HG03139 (cell line): ENCODE data around the gene SERTAD1.
"Not testable (repeated sequence)": the region's sequence is repeated elsewhere in the genome, so short reads cannot be mapped to it uniquely, and the experiment has no call there.

Experiments
- ATAC-seq: cut with Tn5 transposase; IDR thresholded peaks from one replicate; pipeline ENCODE4 v1.9.1; 2021; ENCODE audit not compliant: unreplicated experiment

The SERTAD1 gene, protein sequence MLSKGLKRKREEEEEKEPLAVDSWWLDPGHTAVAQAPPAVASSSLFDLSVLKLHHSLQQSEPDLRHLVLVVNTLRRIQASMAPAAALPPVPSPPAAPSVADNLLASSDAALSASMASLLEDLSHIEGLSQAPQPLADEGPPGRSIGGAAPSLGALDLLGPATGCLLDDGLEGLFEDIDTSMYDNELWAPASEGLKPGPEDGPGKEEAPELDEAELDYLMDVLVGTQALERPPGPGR

DNA sequence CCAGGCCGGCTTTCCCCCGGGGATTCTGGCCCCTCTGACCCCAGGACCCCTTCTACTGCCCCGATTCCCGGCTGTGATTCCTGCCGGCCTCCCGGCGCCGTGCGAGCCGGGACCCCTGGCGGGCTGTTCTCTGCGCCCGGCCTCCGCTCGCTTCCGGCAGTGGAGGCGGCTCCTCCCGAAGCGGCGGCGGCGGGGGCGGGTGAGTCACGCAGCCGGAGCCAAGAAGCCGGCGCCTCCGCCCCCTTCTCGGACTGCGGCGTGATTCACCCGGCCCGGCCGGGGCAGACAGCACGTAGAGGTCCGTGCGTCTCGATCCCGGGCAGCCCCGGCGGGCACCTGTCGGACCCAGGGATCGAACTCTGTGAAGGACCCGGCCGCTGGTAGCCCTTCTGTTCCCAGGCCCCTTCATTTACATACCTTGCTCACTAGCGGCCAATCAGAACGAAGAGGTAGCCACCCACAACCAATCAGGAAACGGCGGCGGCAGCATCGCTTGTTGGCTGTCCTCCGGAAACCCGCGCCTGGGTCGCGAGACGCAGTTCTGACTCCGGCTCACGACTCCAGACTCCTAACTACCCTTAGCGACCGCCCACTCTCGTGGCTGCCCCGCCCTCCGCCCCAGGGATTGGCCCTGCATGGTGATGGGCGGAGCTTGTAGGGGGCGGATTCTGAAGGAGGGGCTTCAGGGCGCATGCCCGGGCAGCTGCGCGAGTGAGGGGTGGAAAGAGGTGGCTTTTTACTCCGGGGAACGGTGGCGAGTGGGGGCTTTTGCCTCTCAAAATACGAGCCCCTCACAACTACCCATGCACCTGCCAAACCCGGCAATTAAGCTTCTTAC, at the start of gene SERTAD1:
SERTAD1 (minus strand) TSS at position 543 of the 838 bp plus-strand sequence. CDS start 2,446 bp downstream, outside the sequence.
- ATAC-seq: peak; percentile 81

DNA sequence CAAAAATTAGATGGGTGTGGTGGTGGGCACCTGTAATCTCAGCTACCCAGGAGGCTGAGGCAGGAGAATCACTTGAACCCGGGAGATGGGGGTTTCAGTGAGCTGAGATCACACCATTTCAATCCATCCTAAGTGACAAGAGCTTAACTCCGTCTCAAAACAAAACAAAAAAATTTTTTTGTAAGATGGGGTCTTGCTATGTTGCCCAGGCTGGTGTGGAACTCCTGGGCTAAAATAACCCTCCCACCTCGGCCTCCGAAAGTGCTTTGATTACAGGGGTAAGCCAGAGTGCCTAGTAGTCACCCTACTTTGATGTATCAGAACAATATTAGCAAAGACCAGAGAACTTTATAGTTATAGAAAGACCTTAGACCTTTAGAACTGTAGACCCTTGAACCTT, 48.9 kb upstream of the SERTAD1 start:
- no peak for ATAC-seq

DNA sequence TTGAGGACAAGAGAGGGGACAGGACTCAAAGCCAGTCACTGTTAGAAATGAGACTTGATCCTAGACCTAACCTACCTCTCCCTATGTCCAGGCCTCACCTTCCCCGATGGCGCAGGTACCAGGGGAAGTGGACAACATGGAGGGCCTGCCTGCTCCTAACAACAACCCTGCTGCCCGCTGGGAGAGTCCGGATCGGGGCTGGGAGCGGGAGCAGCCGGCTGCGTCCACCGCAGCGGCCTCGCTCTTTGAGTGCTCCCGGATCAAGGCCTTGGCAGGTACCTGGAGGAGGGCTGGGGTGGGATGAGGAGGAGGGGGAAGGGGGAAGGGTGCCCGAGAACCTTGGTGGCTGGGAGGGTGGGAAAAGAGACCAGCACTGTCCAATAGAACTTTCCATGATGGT, 46.7 kb upstream of the SERTAD1 start:
- ATAC-seq: no peak

DNA sequence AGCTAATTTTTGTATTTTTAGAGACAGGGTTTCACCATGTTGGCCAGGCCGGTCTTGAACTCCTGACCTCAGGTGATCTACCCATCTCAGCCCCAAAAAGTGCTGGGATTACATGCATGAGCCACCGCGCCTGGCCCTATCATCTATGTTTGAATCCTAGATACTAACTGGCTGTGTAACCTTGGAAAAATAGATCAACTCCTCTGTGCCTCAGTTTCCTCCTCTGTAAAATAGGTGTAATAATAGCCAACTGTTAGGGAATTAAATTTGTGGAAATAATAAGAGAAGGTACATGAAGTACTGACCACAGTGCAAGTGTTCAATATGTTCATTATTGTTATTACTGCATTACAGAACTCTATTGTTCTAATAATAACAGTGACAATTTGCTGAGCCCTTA, 45.3 kb upstream of the SERTAD1 start:
- no peak for ATAC-seq

DNA sequence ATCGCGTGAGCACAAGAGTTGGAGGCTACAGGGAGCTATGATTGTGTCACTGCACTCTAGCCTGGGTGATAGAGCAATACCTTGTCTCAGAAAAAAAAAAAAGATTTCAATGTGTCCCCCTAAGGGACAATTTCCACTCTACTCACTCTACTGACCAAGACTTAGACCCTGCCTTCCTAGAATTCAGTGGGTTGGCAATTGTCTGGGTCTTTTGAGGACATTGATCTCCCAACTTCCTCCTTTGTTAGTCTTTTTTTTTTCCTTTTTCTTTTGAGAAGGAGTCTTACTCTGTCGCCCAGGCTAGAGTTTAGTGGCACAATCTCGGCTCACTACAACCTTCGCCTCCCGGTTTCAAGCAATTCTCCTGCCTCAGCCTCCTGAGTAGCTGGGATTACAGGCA, 43.2 kb upstream of the SERTAD1 start:
- ATAC-seq: no peak

DNA sequence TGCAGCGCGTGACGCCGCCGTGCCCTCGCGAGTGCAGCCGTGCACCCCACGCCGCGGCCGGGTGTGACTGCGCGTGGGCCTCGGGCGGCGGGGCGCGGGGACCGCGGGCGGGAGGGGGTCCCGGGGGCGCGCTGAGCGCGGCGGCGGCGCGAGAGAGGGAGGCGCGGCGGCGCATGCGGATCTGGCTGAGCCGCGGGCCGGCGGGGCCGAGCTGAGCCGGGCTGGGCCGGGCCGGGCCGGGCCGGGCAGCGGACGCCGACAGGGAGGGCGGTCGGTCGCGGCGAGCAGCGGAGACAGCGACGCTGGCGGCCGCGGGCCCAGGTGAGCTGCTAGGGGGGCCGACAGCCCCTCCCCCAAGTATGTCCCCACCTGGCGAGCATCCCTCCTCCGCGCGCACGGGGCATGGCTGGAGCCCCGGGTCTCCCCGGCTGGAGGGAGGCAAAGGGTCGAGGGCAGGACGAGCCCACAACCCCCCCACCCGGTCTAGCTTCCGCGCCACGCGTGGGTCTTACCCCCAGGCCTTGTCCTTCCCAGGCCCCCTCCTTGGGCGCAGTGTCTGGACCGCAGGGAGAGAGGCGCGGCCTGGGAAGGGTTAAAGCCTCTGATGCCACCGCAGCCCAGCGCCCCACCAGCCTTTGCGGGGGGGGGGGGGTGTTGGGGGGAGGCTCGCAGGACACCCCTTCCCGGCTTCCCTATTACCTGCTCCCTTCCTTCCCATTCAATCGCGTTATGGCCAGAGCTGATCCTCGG, 41.4 kb upstream of the SERTAD1 start, which contains the start of gene SPTBN4:
SPTBN4 (plus strand) TSS at position 17 of the 750 bp plus-strand sequence. CDS start 5,621 bp downstream, outside the sequence.
- no peak for ATAC-seq

DNA sequence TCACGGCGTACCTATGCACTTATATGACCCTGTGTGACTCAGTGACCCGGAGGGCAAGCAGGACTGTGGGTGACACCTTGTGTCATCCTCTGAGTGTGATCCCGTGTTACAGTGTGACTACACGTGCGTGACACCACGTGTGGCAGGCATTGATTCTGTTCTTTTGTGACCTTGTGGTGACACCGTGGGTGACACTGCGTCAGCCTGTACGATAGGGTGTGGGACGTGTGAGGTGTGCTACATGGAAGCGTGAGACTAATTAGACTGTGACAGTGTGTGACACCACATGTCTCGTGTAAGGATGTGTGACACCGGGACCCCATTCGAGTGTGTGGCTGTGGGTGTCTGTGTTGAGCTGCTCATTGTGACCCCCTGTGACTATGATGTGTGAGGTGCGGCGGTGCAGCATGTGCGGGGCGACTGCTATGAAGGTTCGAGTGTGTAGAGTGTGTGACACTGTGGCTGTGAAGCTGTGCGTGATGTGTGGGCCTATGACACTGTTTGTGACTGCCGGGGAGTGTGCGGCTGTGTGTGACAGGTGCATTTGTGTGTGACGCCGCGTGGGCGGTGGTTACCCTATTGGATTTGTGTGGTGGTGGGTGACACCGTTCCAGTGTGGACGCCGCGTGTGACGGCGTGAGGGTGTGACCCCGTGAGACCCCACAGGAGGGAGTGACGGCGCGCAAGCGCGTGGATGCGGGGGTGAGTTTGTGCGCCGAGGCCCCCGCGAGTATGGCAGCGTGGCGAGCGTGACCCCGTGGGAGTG, 40.6 kb upstream of the SERTAD1 start:
- ATAC-seq: peak; percentile 23

DNA sequence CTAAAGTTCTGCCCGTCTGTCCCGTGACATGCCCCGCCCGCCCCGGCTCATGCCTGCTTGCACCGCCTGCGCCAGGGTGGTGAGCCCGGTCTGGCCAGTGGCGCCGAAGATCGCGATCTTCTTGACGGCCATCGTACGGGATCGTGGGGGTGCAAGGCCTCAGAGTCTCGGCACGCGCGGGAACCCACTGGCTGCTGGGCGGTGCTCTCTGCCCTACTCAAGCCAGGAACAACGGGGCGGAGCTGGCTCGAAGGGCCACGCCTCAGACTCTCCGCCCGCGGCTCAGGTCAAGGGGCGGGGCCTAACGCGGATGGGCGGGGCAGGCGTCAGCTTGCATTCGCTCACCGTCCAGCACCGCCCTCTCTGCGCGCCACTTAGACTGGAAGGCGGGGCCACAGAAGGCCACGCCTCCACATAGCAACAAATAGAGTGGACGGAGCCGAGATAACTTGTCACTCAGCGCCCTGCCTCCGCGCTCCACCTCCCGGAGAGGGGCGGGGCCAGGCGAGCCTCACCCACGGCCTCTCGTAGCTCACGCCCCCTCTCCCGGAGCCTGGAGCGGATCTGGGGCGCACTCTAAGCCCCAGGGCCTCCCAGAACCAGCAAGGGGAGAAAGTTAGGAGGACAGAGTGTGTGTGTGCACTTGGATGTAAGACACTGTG, 39.9 kb upstream of the SERTAD1 start, which contains the start of gene BLVRB:
BLVRB (minus strand) TSS at position 189 of the 662 bp plus-strand sequence; CDS start at position 132, 57 bp downstream.
- ATAC-seq: peak; percentile 76

DNA sequence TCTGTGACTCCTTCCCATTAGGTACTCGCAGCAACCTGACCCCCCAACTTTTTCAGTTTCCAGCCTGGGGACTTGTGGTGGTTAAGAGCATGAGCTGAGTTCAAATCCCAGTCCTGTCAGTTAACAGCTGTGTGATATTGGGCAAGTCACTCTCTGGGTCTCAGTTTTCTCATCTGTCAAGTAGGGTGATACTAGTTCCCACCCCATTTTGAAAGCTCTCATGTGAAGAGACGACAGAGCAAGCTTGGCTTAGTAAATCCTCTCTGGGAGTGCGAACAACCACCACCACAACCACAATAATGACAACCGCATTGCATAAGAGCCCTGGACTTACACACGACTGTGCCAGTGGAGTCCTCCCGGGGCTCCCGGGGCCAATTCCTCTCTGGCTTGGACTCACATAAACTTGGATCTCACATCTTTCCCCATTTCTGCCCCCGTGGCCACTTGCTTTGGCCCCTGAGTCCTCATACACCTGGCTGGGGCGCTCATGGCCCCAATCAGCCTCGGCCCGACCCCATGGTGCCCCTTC, 39.3 kb upstream of the SERTAD1 start:
- ATAC-seq: no peak

DNA sequence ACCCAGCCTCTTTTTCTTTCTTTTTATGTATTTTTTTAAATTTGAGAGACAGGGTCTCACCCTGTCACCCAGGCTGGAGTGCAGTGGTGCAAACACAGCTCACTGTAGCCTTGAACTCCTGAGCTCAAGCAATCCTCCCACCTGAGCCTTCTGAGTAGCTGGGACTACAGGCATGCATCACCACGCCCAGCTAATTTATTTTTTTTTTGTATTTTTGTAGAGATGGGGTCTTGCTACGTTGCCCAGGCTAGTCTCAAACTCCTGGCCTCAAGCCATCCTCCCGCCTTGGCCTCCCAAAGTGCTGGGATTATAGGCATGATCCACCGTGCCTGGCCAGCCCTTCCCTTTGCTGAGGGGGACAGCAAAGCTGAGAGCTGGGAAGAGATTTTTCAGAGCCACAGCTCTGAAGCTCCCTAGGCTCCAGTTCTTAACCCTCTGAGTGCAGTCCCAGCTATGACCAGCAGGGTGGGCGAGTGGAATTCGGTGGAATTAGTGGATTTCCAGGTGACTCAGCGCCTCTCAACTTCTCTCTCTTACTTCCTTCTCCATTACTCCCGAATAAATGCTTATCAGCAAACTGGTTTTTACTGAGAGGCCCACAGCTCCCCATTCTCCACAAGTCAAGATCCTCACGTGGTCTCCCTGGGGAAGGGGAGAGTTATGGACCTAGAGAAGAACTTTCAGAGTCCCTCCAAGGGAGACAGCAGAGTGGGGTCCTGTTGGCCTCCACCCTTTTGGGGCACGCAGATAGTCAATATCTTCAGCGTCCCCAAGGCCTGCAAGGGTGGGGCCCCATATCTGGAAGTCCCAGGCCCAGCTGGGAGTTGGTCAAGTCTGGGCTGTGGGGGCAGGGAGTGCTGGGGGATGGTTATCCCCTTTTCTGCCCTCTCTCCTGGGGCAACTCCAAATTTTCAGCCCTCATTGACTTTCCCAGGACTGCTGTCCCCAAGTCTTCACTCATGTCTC, 38.5 kb upstream of the SERTAD1 start:
- ATAC-seq: no peak

DNA sequence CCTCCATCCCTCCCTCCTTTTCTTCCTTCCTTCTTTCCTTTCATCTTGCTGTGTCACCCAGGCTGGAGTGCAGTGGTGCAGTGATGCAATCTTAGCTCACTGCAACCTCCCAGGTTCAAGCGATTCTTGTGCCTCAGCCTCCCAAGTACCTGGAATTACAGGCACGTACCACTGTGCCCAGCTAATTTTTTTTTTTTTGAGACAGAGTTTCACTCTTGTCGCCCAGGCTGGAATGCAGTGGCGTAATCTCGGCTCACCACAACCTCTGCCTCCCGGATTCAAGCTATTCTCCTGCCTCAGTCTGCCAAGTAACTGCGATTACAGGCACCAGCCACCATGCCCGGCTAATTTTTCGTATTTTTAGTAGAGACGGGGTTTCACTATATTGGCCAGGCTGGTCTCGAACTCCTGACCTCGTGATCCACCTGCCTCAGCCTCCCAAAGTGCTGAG, 37.8 kb upstream of the SERTAD1 start:
- ATAC-seq: not testable (repeated sequence)

DNA sequence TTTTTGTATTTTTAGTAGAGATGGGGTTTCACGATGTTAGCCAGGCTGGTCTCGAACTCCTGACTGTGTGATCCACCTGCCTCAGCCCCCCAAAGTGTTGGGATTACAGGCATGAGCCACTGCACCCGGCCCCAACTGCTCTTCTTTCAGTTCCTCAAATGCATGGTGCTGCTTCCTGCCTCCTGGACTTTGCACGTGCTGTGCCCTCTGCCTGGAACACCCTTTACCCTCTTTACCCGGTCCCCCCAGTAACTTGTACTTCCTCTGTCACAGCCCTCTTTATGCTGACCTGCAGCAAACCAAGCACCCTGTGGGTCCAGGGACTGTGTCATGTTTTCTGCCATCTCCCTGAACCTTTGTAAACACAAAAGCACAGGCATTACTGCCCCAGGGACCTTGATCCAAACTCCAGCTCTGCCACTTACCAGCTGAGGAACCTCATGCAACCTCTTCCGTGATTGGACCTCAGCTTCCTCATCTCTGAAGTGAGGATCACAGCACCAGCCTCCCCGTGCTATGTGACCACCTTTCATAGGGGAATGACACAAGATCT, 36.0 kb upstream of the SERTAD1 start:
- no peak for ATAC-seq

DNA sequence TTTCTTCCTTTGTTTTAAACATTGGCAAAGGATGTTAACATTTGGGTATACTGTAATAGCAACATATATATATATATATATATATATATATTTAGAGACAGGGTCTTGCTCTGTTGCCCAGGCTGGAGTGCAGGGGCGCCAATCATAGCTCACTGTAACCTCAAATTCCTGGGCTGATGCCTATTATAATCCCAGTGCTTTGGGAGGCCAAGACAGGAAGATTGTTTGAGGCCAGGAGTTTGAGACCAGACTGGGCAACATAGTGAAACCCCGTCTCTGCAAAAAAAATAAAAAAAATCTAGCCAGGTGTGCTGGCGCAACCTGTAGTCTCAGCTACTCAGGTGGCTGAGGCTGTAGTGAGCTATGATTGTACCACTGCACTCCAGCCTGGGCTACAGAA, 34.4 kb upstream of the SERTAD1 start:
- no peak for ATAC-seq

DNA sequence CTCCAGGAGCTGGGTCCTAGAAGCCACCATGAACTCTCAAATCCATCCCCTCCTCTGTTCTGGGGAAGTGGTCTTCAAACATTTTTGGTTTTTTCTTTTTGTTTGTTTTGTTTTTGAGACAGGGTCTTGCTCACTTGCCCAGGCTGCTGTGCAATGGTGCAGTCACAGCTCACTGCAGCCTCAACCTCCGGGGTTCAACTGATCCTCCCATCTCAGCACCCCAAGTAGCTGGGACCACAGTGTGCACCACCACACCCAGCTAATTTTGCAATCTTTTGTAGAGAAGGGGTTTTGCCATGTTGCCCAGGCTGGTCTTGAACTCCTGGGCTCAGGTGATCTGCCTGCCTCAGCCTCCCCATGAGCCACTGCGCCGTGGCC, 32.8 kb upstream of the SERTAD1 start:
- ATAC-seq: no peak

DNA sequence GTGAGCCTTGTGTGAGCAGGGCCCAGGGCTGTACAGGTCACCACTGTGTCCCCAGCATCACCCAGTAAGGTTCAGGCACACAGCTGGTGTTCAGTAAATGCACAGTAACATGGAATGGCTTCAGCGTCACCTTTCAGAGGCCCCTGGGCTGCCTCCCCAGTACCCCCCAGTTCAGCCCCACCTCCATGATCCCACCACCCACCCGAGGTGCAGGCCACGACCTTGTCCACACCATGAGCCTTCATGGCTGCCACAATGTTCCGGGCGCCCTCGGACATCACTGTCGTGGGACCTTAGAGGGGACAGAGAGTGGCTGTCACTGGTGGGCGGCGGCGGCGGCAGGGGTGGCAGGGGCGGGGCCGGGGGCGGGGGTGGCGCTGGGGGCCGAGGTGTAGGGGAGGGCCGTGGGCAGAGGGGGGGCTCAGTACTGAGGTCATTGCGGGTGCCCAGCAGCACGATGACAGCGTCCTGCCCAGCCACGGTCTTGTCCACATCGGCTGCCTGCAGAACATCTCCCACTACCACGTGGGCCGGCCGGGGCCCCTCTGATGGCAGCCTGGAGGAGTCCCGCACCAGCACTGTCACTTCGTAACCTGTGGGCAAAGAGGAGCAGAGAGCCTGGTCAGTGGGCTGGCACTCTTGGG, 32.3 kb upstream of the SERTAD1 start:
- no peak for ATAC-seq

DNA sequence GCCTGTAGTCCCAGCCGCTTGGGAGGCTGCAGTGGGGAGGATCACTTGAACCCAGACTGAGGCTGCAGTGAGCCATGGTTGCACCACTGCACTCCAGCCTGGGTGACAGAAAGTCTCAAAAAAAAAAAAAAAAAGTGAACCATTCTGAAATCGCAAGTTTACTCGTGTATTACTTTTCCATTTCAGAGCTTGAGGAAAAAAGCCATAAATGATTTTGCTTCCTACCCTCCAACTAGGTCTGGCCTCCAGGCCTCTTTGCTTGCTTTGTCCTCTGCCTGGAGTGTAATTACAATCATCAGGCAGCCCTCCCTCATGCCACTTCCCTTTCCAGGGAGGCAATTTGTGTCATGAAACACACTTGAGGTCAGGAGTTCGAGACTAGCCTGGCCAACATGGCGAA, 31.3 kb upstream of the SERTAD1 start:
- ATAC-seq: no peak

DNA sequence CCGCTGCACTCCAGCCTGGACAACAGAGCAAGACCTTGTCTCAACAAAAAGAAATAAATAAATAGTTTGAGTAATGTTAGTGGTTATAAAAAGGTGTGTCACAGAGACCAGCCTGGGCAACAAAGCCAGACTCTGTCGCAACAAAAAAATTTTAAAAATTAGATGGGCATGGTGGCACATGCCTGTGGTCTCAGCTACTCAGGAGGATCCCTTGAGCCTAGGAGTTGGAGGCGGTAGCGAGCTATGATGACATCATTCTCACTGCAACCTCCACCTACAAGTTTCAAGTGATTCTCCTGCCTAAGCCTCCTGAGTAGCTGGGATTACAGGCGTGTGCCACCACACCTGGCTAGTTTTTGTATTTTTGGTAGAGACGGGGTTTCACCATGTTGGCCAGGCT, 28.2 kb upstream of the SERTAD1 start:
- not testable (repeated sequence) for ATAC-seq
